Spinal cord (tissue), 10 donors: ENCODE measurements around the gene THADA. TPM values are rescaled to one million over a fixed set of nuclear protein-coding genes. Genes with fewer than 3 reads are reported as not detected.

ENCODE experiments used
- DNase-seq, 6 donors: peaks; one replicate each; pipeline versions ENCODE4 v3.0.0 to v3.0.0-alpha.2; 2013 to 2015; ENCODE audit warnings: low spot score in 6 of 6, low read depth in 4 of 6
- H3K27ac ChIP-seq: one replicate; pipeline ENCODE4 v1.5.1; 2013; ENCODE audit warnings: low read depth, low read length, control low read depth
- H3K27me3 ChIP-seq: one replicate; pipeline ENCODE4 v1.6.1; 2013; ENCODE audit warnings: low read length; ENCODE audit not compliant: control insufficient read depth, insufficient read depth
- H3K36me3 ChIP-seq: one replicate; pipeline ENCODE4 v1.6.1; 2013; ENCODE audit warnings: low read length; ENCODE audit not compliant: control insufficient read depth, insufficient read depth
- H3K4me1 ChIP-seq: one replicate; pipeline ENCODE4 v1.6.1; 2013; ENCODE audit warnings: low read length; ENCODE audit not compliant: control insufficient read depth, insufficient read depth
- H3K4me3 ChIP-seq: one replicate; pipeline ENCODE4 v1.5.1; 2013; ENCODE audit warnings: low read depth, low read length, control low read depth
- H3K9me3 ChIP-seq: one replicate; pipeline ENCODE4 v1.6.1; 2013; ENCODE audit warnings: low read length; ENCODE audit not compliant: control insufficient read depth, insufficient read depth
- WGBS: methylation state at CpG from one replicate; pipeline ENCODE4 v1.1.5; 2013; ENCODE audit warnings: missing lambda C conversion rate; ENCODE audit not compliant: insufficient coverage; 5-methylcytosine and 5-hydroxymethylcytosine counted together
- polyA plus RNA-seq, 2 donors: library from polyadenylated mRNA; unstranded; fragments of 120-200 nt; gene quantifications; one replicate each; pipeline ENCODE4 v1.2.1, GENCODE V29; 2013; ENCODE audit not compliant: insufficient read length in 2 of 2
- total RNA-seq, 2 donors: library from RNA; depleted of rRNA in 1 of 2; stranded (reverse); fragments of 120-200 nt in 1 of 2; fragments of >200 nt in 1 of 2; gene quantifications; one replicate each; pipeline versions ENCODE4 v1.2.3 to v1.2.4, GENCODE V29; 2013 to 2014
- donor health status: healthy.

The THADA gene
- total and polyA plus RNA-seq, 4 donors, result 16.5 to 44.8 (median 21.5) TPM

DNA sequence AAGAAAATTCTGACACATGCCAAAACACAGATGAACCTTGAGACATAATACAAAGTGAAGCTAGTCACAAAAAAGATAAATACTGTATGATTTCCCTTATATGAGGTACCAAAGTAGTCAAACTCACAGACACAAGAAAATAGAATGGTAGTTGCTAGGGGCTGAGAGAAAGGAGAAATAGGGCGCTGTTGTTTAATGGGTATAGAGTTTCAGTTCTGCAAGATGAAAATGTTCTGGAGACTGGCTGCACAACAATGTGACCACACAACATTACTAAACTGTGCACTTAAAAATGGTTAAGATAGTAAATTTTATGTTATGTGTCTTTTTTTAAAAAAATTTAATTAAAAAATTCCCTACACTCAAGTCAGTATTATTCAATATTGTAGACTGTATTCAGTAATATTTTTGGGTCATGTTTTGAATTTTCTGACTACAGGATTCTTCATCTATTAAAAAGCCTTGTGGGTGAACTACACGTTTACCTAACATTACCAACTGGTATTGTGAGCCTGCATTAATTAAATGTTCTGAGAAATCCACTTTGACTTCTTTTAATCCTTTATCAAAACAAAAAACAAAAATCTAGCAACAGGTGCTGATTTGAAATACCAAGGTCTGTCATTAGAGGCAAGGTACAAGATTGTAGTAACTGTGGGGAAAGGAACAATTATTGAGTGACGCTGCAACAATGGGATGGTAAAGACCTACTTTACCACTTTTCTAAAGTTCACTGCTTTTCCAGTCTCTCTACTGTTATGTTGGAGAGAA is 228.6 kb downstream of the THADA start:
- Histone ChIP-seq H3K4me3 (no peak overlapping the region), H3K27me3 (no peaks in the 10 kb centered on the region), H3K36me3 (no peaks in the 10 kb centered on the region), H3K4me1 (no peaks in the 10 kb centered on the region), H3K9me3 (no peaks in the 10 kb centered on the region), H3K27ac (no peak overlapping the region)
- no peak for DNase-seq
- no CpG with 5 or more reads among the region's 3 CpGs for WGBS

- no peak for DNase-seq
- Histone ChIP-seq H3K27ac (no peak overlapping the region), H3K27me3 (no peaks in the 10 kb centered on the region), H3K9me3 (no peaks in the 10 kb centered on the region), H3K4me3 (no peak overlapping the region), H3K4me1 (no peaks in the 10 kb centered on the region), H3K36me3 (no peaks in the 10 kb centered on the region)
- WGBS, result no CpG with 5 or more reads among the region's 4 CpGs
Observed at GRCh38 chr2:43363120-43363519, 232.7 kb downstream of the THADA start.

- no peak for DNase-seq
- no peak overlapping the region for H3K27ac ChIP-seq
- H3K36me3 ChIP-seq, result no peaks in the 10 kb centered on the region
- no peaks in the 10 kb centered on the region for H3K9me3 ChIP-seq
- no peaks in the 10 kb centered on the region for H3K27me3 ChIP-seq
- no peaks in the 10 kb centered on the region for H3K4me1 ChIP-seq
- no CpG with 5 or more reads among the region's 2 CpGs for WGBS
- H3K4me3 ChIP-seq, result no peak overlapping the region
Observed at GRCh38 chr2:43361286-43361685, 234.6 kb downstream of the THADA start.

GRCh38 chr2:43360137-43360536 is 235.7 kb downstream of the THADA start:
- H3K27ac ChIP-seq, result no peak overlapping the region
- no peaks in the 10 kb centered on the region for H3K27me3 ChIP-seq
- no peak overlapping the region for H3K4me3 ChIP-seq
- no peaks in the 10 kb centered on the region for H3K4me1 ChIP-seq
- WGBS, result 50% methylated on average over 1 of the region's 3 CpGs
- no peaks in the 10 kb centered on the region for H3K9me3 ChIP-seq
- no peaks in the 10 kb centered on the region for H3K36me3 ChIP-seq
- no peak for DNase-seq

GRCh38 chr2:43358410-43359201 is 237.2 kb downstream of the THADA start:
- H3K27ac ChIP-seq, result no peak overlapping the region
- 80% methylated on average over 1 of the region's 2 CpGs for WGBS

GRCh38 chr2:43356774-43357173 is 239.1 kb downstream of the THADA start:
- no peak overlapping the region for H3K27ac ChIP-seq
- no peak overlapping the region for H3K4me3 ChIP-seq
- DNase-seq, result no peak
- H3K9me3 ChIP-seq, result no peaks in the 10 kb centered on the region
- no peaks in the 10 kb centered on the region for H3K27me3 ChIP-seq
- H3K4me1 ChIP-seq, result no peaks in the 10 kb centered on the region
- no peaks in the 10 kb centered on the region for H3K36me3 ChIP-seq

More at GRCh38 chr2:43358410-43359201, 237.2 kb downstream of the THADA start:
- no peaks in the 10 kb centered on the region for H3K4me1 ChIP-seq
- H3K9me3 ChIP-seq, result no peaks in the 10 kb centered on the region
- no peaks in the 10 kb centered on the region for H3K36me3 ChIP-seq
- peak in 1 of 6 donors; percentile 29 for DNase-seq
- no peak overlapping the region for H3K4me3 ChIP-seq
- H3K27me3 ChIP-seq, result no peaks in the 10 kb centered on the region

- no peak overlapping the region for H3K27ac ChIP-seq
Observed at GRCh38 chr2:43355399-43355798, 240.4 kb downstream of the THADA start.

GRCh38 chr2:43349904-43350303 is 245.9 kb downstream of the THADA start:
- no peaks in the 10 kb centered on the region for H3K36me3 ChIP-seq
- peaks cover 26% of the 10 kb centered on the region for H3K4me1 ChIP-seq
- H3K4me3 ChIP-seq, result no peak overlapping the region
- H3K9me3 ChIP-seq, result no peaks in the 10 kb centered on the region
- peak in 1 of 6 donors; percentile 56 for DNase-seq
- peak overlapping the region; percentile 58 for H3K27ac ChIP-seq
- no peaks in the 10 kb centered on the region for H3K27me3 ChIP-seq
- WGBS, result no CpG with 5 or more reads among the region's 3 CpGs

More at GRCh38 chr2:43355399-43355798, 240.4 kb downstream of the THADA start:
- no CpG with 5 or more reads among the region's 3 CpGs for WGBS
- no peaks in the 10 kb centered on the region for H3K36me3 ChIP-seq
- DNase-seq, result no peak
- peaks cover 2% of the 10 kb centered on the region for H3K4me1 ChIP-seq
- no peaks in the 10 kb centered on the region for H3K9me3 ChIP-seq
- H3K27me3 ChIP-seq, result no peaks in the 10 kb centered on the region
- no peak overlapping the region for H3K4me3 ChIP-seq

GRCh38 chr2:43348908-43349661 is 246.8 kb downstream of the THADA start:
- Histone ChIP-seq H3K36me3 (no peaks in the 10 kb centered on the region), H3K9me3 (no peaks in the 10 kb centered on the region), H3K27ac (peak overlapping the region; percentile 58), H3K4me1 (peaks cover 26% of the 10 kb centered on the region), H3K27me3 (no peaks in the 10 kb centered on the region), H3K4me3 (no peak overlapping the region)
- WGBS, result no CpG with 5 or more reads among the region's 1 CpG
- DNase-seq, result peak in 2 of 6 donors; percentile 64 to 80
